Activated naive CD8-positive, alpha-beta T cell treated with anti-CD3 and anti-CD28 coated beads for 36 hours (primary cell): Measurements from ENCODE around the gene RALGAPA2. TPM values are rescaled to one million over a fixed set of nuclear protein-coding genes. Genes with fewer than 3 reads are reported as not detected.

ENCODE experiments used
- DNase-seq: peaks from one replicate; pipeline ENCODE4 v3.0.0; 2021
- H3K27ac Mint-ChIP-seq: one replicate; pipeline ENCODE4 v1.8.0; 2022; ENCODE audit warnings: mild to moderate bottlenecking, moderate library complexity, mixed read lengths
- H3K27me3 Mint-ChIP-seq: one replicate; pipeline ENCODE4 v1.8.0; 2022; ENCODE audit warnings: mild to moderate bottlenecking, mixed read lengths
- H3K36me3 Mint-ChIP-seq: one replicate; pipeline ENCODE4 v1.8.0; 2021; ENCODE audit warnings: mild to moderate bottlenecking, mixed read lengths
- H3K4me1 Mint-ChIP-seq: one replicate; pipeline ENCODE4 v1.8.0; 2021; ENCODE audit warnings: mixed read lengths
- H3K4me3 Mint-ChIP-seq: one replicate; pipeline ENCODE4 v1.8.0; 2022; ENCODE audit warnings: mild to moderate bottlenecking, moderate library complexity, mixed read lengths
- H3K9me3 Mint-ChIP-seq: one replicate; pipeline ENCODE4 v1.8.0; 2022; ENCODE audit warnings: mixed read lengths
- total RNA-seq, 2 experiments: library from RNA; stranded (reverse); gene quantifications; one replicate each; pipeline ENCODE4 v1.2.3, GENCODE V29; 2021

RALGAPA2 gene
- total RNA-seq, 2 experiments from 2014 or later = 14.7 to 15.6 TPM

DNA sequence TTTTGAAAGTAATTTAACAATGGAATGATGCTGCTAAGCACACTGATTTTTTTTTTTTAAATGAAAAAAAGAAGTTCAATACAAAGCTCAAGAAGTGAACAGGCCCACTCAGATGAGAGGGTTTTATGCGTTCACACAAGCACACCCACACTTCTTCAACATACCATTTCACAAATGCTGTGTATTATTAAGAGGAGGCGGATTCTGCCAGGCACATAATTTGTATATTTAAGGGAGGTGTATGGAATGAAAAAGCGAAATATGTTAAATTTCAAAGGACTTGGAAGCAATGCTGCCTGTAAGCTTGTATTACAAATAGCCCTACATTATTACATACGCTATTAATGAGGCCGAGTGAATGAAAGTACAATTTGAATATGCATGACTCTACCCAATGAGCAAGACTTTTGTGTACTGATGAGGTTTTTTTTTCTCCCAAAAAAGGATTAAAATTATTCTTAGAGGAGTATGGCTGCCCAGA is 220.6 kb downstream of the RALGAPA2 start:
- peaks cover 38% of the 10 kb centered on the region for H3K36me3 Mint-ChIP-seq
- no peaks in the 10 kb centered on the region for H3K9me3 Mint-ChIP-seq
- H3K27ac Mint-ChIP-seq = peak overlapping the region; percentile 93
- H3K4me3 Mint-ChIP-seq = no peak overlapping the region
- no peaks in the 10 kb centered on the region for H3K27me3 Mint-ChIP-seq
- peaks cover 44% of the 10 kb centered on the region for H3K4me1 Mint-ChIP-seq
- no peak for DNase-seq

DNA sequence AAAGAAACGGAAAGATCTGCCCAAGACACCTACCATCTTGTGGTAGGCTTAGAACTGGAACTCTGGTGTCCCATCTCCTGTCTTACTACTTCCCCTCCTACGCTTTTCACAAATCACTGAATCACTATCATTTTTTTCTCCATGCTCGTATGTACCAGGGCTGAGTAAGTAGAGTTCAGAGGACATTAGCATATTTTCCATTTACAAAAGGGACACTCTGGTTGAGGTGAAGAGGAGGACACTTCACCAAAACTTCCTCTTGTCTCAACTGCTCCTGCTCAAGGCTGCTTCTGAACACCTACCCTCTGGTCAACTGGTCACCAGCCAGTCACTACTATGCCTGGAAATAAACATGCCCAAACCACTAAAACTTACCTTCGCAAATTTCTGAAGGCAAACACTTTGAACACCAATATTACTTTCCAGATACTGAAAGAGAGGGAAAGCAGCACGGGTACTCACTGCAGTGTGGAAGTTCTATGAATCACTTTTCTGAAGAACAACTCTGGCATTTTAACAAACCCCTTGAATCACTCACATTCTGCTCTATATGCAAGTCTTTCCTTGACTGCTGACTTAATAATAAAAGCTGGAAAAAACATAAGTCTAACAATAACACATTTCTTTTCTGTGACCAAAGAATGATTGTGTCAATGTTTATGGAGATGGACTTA is 221.2 kb downstream of the RALGAPA2 start:
- Mint-ChIP-seq H3K27me3 (no peaks in the 10 kb centered on the region), H3K9me3 (no peaks in the 10 kb centered on the region), H3K4me1 (peaks cover 44% of the 10 kb centered on the region), H3K4me3 (peak overlapping the region; percentile 70), H3K27ac (peak overlapping the region; percentile 93), H3K36me3 (peaks cover 43% of the 10 kb centered on the region)
- DNase-seq = no peak

DNA sequence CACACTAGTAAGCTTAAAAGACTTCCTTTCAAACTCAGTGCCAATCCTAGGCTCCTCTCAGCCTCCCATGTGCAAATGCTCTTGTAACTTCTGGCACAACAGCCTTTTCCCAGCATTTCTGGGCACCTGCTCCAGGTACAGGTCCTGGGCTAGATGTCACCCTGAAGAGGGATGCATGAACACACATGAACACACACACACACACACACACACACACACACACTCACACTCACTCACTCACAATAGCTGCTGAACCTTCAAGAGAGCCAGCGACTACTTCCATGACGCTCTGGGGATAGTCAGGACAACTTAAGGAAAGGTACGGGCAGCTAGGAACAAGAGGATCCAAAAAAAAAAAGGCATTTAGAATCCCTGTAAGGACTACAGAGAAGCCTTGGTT is 221.8 kb downstream of the RALGAPA2 start:
- no peaks in the 10 kb centered on the region for H3K9me3 Mint-ChIP-seq
- no peak for DNase-seq

DNA sequence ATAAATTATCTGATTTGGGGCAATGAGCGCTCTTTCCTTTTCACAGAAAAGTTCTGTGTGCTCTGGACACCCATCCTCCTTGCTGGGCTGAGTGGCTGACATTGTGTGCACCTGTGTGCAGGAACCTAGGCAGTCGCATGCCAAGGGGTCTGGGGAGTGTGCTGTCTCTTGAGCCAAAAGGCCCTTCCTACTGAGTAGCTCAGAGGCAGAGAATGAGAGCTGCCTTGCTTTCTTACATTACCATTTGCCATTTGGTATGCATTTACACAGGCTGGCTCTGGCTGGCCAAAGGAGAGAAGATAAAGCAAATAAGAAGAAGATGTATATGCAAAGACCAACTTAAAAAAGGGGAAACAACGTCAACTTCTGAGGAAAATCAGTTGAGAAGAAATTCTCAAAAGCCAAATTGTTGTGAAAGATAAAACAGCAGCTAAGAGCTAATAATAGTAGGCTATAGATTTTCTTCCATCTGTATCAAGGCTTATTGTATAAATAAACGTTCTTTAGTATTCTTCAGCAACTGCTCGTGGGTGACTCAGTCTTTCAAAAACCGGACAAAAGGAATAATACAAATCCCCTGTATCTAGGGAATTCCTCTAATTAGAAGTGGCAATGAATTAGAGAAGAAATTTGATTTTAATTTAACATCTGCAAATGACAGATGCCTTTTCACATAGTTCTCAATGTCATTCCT is 222.6 kb downstream of the RALGAPA2 start:
- no peaks in the 10 kb centered on the region for H3K27me3 Mint-ChIP-seq
- peaks cover 44% of the 10 kb centered on the region for H3K4me1 Mint-ChIP-seq
- H3K9me3 Mint-ChIP-seq = no peaks in the 10 kb centered on the region
- H3K4me3 Mint-ChIP-seq = peak overlapping the region; percentile 2
- DNase-seq = no peak
- peaks cover 43% of the 10 kb centered on the region for H3K36me3 Mint-ChIP-seq
- H3K27ac Mint-ChIP-seq = peak overlapping the region; percentile 76

More for the DNA sequence above, 221.8 kb downstream of the RALGAPA2 start:
- H3K27me3 Mint-ChIP-seq = no peaks in the 10 kb centered on the region
- H3K4me3 Mint-ChIP-seq = peak overlapping the region; percentile 70
- peaks cover 44% of the 10 kb centered on the region for H3K4me1 Mint-ChIP-seq
- H3K36me3 Mint-ChIP-seq = peaks cover 43% of the 10 kb centered on the region
- H3K27ac Mint-ChIP-seq = peak overlapping the region; percentile 93

DNA sequence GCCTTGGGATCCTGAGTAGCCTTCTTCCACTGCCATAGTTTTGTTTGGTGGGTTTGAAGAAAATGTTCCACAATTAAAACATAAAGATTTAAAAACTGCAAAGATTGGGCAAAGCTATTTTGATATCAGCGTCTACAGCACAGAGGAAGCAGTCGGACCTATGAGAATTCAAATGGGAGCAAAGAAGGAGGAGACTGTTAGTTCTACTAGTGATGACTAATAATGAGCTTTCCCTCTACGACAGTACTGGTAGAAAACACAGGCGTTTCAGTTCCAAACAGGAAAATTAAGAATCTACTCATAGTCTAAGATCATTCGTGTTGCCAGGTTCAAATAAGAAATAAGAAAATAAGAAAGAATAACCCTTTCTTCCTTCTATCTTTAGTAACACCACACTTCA is 223.4 kb downstream of the RALGAPA2 start:
- Mint-ChIP-seq H3K4me1 (peaks cover 44% of the 10 kb centered on the region), H3K4me3 (peak overlapping the region; percentile 55), H3K9me3 (no peaks in the 10 kb centered on the region), H3K27ac (peak overlapping the region; percentile 82), H3K27me3 (no peaks in the 10 kb centered on the region), H3K36me3 (peaks cover 43% of the 10 kb centered on the region)
- DNase-seq = no peak

DNA sequence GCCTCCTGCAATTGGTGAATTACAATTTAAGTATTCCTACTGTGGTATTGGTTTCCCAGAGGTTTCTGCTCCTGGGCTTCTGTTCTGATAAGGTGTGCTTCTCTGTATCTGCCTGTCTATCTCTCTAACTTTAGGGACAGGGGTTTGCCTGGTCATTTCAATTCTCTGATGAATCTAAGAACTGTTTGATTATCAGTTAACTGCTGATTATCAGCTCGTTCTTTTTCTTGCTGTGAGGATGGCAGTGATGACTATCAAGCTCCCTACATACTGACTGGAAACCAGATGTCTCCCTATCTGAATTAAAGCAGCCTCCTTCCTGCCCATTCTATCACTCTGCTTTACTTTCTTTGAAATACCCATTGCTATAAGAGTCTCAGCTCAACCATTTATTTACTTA is 224.1 kb downstream of the RALGAPA2 start:
- no peak for DNase-seq
- peak overlapping the region; percentile 82 for H3K27ac Mint-ChIP-seq
- H3K36me3 Mint-ChIP-seq = peaks cover 45% of the 10 kb centered on the region
- peak overlapping the region; percentile 24 for H3K4me3 Mint-ChIP-seq
- no peaks in the 10 kb centered on the region for H3K27me3 Mint-ChIP-seq
- peaks cover 44% of the 10 kb centered on the region for H3K4me1 Mint-ChIP-seq
- H3K9me3 Mint-ChIP-seq = no peaks in the 10 kb centered on the region

DNA sequence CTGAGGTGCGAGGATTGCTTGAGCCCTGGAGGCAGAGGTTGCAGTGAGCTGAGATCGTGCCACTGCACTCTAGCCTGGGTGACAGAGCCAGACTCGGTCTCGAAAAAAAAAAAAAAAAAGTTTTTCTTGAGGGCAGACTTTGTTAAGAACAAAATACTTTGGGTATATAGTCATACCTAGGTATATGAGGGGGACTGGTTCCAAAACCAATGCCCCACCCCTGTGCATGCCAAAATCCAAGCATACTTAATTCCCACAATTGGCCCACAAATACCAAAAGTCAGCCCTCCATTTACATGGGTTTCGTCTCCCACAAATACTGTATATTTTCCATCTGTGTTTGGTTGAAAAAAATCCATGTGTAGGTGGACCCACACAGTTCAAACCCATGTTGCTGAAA is 224.6 kb downstream of the RALGAPA2 start:
- Mint-ChIP-seq H3K9me3 (no peaks in the 10 kb centered on the region), H3K36me3 (peaks cover 45% of the 10 kb centered on the region), H3K27ac (peak overlapping the region; percentile 82), H3K4me1 (peaks cover 47% of the 10 kb centered on the region), H3K27me3 (no peaks in the 10 kb centered on the region), H3K4me3 (no peak overlapping the region)
- no peak for DNase-seq

DNA sequence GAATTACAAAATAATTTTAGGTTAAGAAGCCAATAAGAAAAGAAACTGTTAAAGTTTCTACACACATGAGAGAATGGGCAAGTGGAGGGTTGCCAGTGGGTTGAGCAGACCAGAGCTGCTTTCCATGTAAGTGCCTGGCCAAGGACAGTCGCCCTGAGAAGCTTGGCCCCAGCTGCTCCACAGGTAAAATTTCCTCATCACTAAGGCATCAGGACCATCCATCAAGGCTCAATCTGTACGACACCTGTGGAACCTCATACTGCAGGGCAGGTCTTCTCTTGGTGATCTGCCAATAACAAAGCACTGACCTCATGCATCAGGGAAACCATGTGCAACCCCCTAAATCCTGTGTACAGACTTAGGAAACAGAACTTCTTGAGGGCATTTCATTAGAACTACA is 229.1 kb downstream of the RALGAPA2 start:
- no peak overlapping the region for H3K4me3 Mint-ChIP-seq
- peaks cover 37% of the 10 kb centered on the region for H3K36me3 Mint-ChIP-seq
- no peak overlapping the region for H3K27ac Mint-ChIP-seq
- H3K9me3 Mint-ChIP-seq = no peaks in the 10 kb centered on the region
- H3K4me1 Mint-ChIP-seq = peaks cover 30% of the 10 kb centered on the region
- H3K27me3 Mint-ChIP-seq = no peaks in the 10 kb centered on the region
- DNase-seq = no peak

DNA sequence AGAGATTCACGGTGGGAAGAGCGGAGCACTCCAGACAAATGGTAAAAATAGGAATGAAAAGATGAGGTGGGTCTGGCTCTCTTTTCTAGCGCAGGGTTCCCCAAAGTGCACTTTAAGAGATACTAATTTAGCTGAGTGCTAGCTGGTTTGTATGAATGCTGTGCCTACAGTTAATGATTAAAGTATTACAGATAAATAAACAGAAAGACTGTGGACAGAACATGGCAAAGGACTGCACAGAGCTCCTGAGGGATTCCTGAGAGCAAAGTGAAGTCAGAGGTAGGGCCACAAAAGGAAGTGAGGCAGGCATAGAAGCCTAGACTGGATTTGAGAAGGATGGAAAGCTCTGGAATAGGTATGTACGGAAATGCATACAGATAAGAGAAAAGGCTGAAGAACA is 230.0 kb downstream of the RALGAPA2 start:
- Mint-ChIP-seq H3K27ac (no peak overlapping the region), H3K9me3 (no peaks in the 10 kb centered on the region), H3K27me3 (no peaks in the 10 kb centered on the region), H3K4me1 (peaks cover 23% of the 10 kb centered on the region), H3K4me3 (no peak overlapping the region), H3K36me3 (peaks cover 32% of the 10 kb centered on the region)
- no peak for DNase-seq

DNA sequence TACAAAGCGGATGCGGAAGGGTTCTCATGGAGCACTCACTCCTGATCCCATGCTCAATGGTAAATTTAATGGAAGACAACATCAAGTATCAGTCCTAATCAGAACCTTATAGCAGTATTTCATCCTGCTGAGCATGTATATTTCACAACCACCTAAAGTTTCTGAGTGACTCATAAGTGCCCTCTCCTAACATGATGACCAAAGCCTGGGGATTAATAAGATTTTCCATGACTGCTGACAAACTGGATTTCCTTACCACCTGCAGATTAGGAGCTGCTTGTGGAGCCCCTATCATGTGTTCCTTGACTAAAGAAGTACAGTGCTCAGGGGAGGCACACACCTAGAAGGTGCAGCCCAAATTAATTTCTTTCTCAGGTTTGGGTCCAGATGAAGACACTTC is 231.8 kb downstream of the RALGAPA2 start:
- H3K4me3 Mint-ChIP-seq = no peak overlapping the region
- H3K27me3 Mint-ChIP-seq = no peaks in the 10 kb centered on the region
- H3K27ac Mint-ChIP-seq = peak overlapping the region; percentile 73
- DNase-seq = no peak
- no peaks in the 10 kb centered on the region for H3K9me3 Mint-ChIP-seq
- H3K4me1 Mint-ChIP-seq = peaks cover 20% of the 10 kb centered on the region
- peaks cover 22% of the 10 kb centered on the region for H3K36me3 Mint-ChIP-seq

DNA sequence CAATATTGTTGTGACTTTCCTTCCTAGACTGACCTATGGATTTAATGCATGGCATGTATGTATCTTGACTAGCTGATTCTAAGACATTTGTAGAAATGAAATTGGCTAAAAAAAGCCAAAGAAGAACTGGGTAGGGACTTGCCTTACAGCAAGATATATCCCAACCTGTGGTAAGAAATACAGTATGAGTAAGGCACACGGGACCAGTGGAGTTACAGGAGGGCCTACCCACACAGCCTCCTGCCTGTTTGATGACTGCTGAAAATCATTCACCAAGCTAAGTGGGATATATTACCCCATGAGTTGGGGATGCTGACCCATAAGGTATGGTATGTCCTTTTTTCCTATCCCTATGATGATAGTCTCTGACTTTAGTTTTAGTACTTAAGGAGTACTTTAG is 232.3 kb downstream of the RALGAPA2 start:
- Mint-ChIP-seq H3K4me3 (no peak overlapping the region), H3K36me3 (peaks cover 24% of the 10 kb centered on the region), H3K27ac (peak overlapping the region; percentile 73), H3K9me3 (no peaks in the 10 kb centered on the region), H3K27me3 (no peaks in the 10 kb centered on the region), H3K4me1 (peaks cover 20% of the 10 kb centered on the region)
- DNase-seq = no peak

DNA sequence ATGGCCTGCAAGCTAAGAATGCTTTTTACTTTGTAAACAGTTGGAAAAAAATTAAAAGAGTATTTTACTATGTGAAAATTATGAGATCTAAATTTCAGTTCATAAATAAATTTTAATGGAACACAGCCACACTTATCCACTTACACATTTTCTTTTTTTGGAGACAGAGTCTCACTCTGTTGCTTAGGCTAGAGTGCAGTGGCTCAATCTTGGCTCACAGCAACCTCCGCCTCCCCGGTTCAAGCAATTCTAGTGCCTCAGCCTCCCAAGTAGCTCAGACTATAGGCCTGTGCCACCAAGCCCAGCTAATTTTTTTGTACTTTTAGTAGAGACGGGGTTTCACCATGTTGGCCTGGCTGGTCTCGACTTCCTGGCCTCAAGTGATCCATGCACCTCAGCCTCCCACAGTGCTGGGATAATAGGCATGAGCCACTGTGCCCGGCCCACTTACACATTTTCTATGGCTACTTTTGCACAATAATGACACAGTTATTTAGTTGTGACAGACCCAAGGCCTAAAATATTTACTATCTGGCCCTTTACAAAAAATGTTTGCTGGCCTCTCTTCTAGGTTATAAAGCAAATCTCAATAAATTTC is 234.9 kb downstream of the RALGAPA2 start:
- peaks cover 27% of the 10 kb centered on the region for H3K36me3 Mint-ChIP-seq
- peaks cover 15% of the 10 kb centered on the region for H3K4me1 Mint-ChIP-seq
- no peak for DNase-seq
- H3K27me3 Mint-ChIP-seq = no peaks in the 10 kb centered on the region
- H3K9me3 Mint-ChIP-seq = no peaks in the 10 kb centered on the region
- H3K4me3 Mint-ChIP-seq = no peak overlapping the region
- H3K27ac Mint-ChIP-seq = no peak overlapping the region

DNA sequence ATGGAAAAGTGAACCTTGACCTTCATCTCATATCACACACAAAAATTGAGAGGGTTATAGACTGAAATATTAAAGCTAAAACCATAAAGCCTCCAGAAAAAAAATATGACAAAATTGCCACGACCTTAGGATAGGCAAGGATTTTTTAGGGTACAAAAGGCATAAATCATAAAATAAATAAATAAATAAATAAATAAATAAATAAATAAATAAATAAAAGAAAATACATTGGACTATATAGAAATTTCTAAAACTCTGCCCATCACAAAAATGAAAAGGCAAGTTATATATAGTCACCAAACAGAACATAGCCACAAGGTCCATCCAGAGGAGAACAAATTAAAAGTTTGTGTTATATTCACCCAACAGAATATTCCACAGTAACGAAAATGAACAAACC is 235.9 kb downstream of the RALGAPA2 start:
- no peaks in the 10 kb centered on the region for H3K9me3 Mint-ChIP-seq
- H3K27me3 Mint-ChIP-seq = no peaks in the 10 kb centered on the region
- peaks cover 15% of the 10 kb centered on the region for H3K4me1 Mint-ChIP-seq
- no peak overlapping the region for H3K4me3 Mint-ChIP-seq
- peaks cover 27% of the 10 kb centered on the region for H3K36me3 Mint-ChIP-seq
- H3K27ac Mint-ChIP-seq = no peak overlapping the region
- DNase-seq = no peak

DNA sequence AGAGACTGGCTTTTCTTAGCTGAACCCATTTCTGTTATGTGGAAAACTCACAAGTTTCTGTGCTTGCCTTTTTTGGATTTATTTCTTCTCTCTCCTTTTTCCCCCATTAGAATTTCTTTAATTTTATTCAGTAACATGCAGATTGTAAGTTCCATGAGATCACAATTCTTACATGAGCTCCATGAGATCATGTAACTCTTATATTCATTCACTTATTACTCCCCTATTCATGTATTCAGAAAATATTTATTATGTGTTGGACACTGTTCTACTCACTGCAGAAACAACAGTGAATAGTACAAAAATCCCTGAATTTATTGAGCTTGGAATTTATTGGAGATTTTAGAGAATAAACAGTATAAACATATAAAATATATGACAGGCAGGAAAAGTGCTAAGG is 238.8 kb downstream of the RALGAPA2 start:
- DNase-seq = no peak
- Mint-ChIP-seq H3K4me1 (peaks cover 2% of the 10 kb centered on the region), H3K36me3 (peaks cover 16% of the 10 kb centered on the region), H3K9me3 (no peaks in the 10 kb centered on the region), H3K27me3 (no peaks in the 10 kb centered on the region), H3K4me3 (no peak overlapping the region), H3K27ac (no peak overlapping the region)

DNA sequence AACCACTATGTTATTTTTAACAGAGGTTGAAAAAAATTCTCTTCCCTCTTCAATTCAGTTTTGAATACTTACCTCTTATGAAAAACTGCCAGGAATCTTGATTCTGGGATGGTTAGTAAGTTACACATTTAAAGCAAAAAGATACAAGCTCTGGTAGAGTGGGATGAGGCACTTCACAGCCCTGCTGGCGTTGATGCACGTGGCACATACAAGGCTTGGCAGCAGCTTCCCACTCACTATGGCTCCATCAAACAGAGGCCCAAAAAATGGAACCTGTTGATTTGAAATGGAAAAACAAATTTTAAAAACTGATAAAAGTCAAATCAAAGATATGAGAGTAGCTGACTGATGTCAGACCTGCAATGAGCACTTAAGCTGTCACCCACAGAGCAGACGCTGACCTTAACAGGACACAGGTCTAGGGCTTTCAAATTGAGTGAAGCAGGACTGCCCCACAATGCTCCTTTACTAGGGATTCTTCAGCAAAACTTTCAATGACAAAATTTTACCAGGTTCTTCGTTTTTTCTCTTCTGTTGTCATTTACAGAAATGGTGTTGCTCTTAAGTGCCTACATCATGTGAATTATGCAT is 239.7 kb downstream of the RALGAPA2 start:
- DNase-seq = no peak
- H3K4me3 Mint-ChIP-seq = no peak overlapping the region
- H3K9me3 Mint-ChIP-seq = no peaks in the 10 kb centered on the region
- H3K4me1 Mint-ChIP-seq = peaks cover 2% of the 10 kb centered on the region
- H3K27ac Mint-ChIP-seq = no peak overlapping the region
- no peaks in the 10 kb centered on the region for H3K27me3 Mint-ChIP-seq
- H3K36me3 Mint-ChIP-seq = peaks cover 19% of the 10 kb centered on the region
